Coronary artery (tissue), 2 donors: ENCODE data around the gene FASN.

Experiments used
- DNase-seq: peaks from one replicate; pipeline ENCODE4 v3.0.0-alpha.2; 2017; ENCODE audit warnings: low spot score
- H3K27ac ChIP-seq, 2 donors: fragments of 200-600 bp; sonication (generic); one replicate each; pipeline ENCODE4 v1.5.1; 2016 to 2019
- H3K4me3 ChIP-seq: fragments of 200-600 bp; sonication (generic); 2 replicates; pipeline ENCODE4 v1.5.1; 2016; ENCODE audit warnings: mild to moderate bottlenecking, moderate library complexity
- CTCF ChIP-seq: fragments of 200-600 bp; sonication (generic); IDR thresholded peaks from one replicate; pipeline ENCODE4 v1.5.1; 2019; ENCODE audit warnings: antibody characterized with exemption

The FASN gene

GRCh38 chr17:82116246-82116645 is 18.2 kb upstream of the FASN start:
- Histone ChIP-seq H3K4me3 (no peak overlapping the region), H3K27ac (no peak overlapping the region)
- TF ChIP-seq CTCF, result no peak
- no peak for DNase-seq

- TF ChIP-seq CTCF, result no peak
- Histone ChIP-seq H3K27ac (no peak overlapping the region), H3K4me3 (no peak overlapping the region)
- no peak for DNase-seq
Measured at GRCh38 chr17:82114872-82115271, 16.8 kb upstream of the FASN start.

- Histone ChIP-seq H3K4me3 (no peak overlapping the region), H3K27ac (no peak overlapping the region)
- DNase-seq, result no peak
- TF ChIP-seq CTCF, result no peak
Measured at GRCh38 chr17:82114447-82114846, 16.4 kb upstream of the FASN start.

GRCh38 chr17:82113941-82114340 is 15.9 kb upstream of the FASN start:
- no peak for DNase-seq
- Histone ChIP-seq H3K27ac (no peak overlapping the region), H3K4me3 (no peak overlapping the region)

GRCh38 chr17:82113422-82113821 is 15.4 kb upstream of the FASN start:
- H3K27ac ChIP-seq, result no peak overlapping the region

More at GRCh38 chr17:82113941-82114340, 15.9 kb upstream of the FASN start:
- TF ChIP-seq CTCF, result no peak

GRCh38 chr17:82112914-82113311 is 14.9 kb upstream of the FASN start:
- Histone ChIP-seq H3K27ac (no peak overlapping the region), H3K4me3 (no peak overlapping the region)
- no peak for TF ChIP-seq CTCF
- no peak for DNase-seq

More at GRCh38 chr17:82113422-82113821, 15.4 kb upstream of the FASN start:
- no peak overlapping the region for H3K4me3 ChIP-seq
- no peak for DNase-seq
- no peak for TF ChIP-seq CTCF

- TF ChIP-seq CTCF, result no peak
- no peak overlapping the region for H3K4me3 ChIP-seq
- no peak for DNase-seq
- H3K27ac ChIP-seq, result no peak overlapping the region
Measured at GRCh38 chr17:82112181-82112913, 14.3 kb upstream of the FASN start.
